Lung (tissue), 12 donors: ENCODE measurements around the gene FOXO6. TPM values are rescaled to one million over a fixed set of nuclear protein-coding genes. Genes with fewer than 3 reads are reported as not detected.

Source experiments
- ATAC-seq: fragments of 200-7000 bp; cut with Tn5 transposase; one replicate; pipeline ENCODE4 v1.9.1; 2020; ENCODE audit warnings: moderate number of reproducible peaks; ENCODE audit not compliant: insufficient read depth, low FRiP score
- DNase-seq, 3 donors: peaks; one replicate each; pipeline ENCODE4 v3.0.0-alpha.2; 2013 to 2017
- H3K27ac ChIP-seq, 2 donors: one replicate each; pipeline ENCODE4 v1.5.1; 2013; ENCODE audit warnings: mild to moderate bottlenecking in 2 of 2, moderate library complexity in 2 of 2, control low read depth in 1 of 2, inconsistent platforms in 1 of 2, low read depth in 1 of 2, low read length in 1 of 2
- H3K27me3 ChIP-seq, 3 donors: one replicate each; pipeline ENCODE4 v1.5.1; 2013; ENCODE audit warnings: low read length in 2 of 3; ENCODE audit not compliant: control insufficient read depth in 3 of 3, insufficient read depth in 3 of 3
- H3K36me3 ChIP-seq, 4 donors: one replicate each; pipeline ENCODE4 v1.5.1; 2013; ENCODE audit warnings: low read length in 4 of 4, mild to moderate bottlenecking in 1 of 4, moderate library complexity in 1 of 4; ENCODE audit not compliant: control insufficient read depth in 4 of 4, insufficient read depth in 4 of 4
- H3K4me1 ChIP-seq, 5 donors: one replicate each; pipeline ENCODE4 v1.5.1; 2013; ENCODE audit warnings: low read length in 5 of 5, mild to moderate bottlenecking in 2 of 5, moderate library complexity in 1 of 5; ENCODE audit not compliant: control insufficient read depth in 5 of 5, insufficient read depth in 5 of 5
- H3K4me3 ChIP-seq: one replicate; pipeline ENCODE4 v1.5.1; 2013; ENCODE audit warnings: mild to moderate bottlenecking, control low read depth, moderate library complexity
- H3K9ac ChIP-seq, 2 donors: one replicate each; pipeline ENCODE4 v1.5.1; 2013; ENCODE audit warnings: low read length in 2 of 2, control low read depth in 1 of 2; ENCODE audit not compliant: insufficient read depth in 1 of 2
- H3K9me3 ChIP-seq, 4 donors: one replicate each; pipeline ENCODE4 v1.5.1; 2013; ENCODE audit warnings: low read length in 3 of 4, mild to moderate bottlenecking in 1 of 4, moderate library complexity in 1 of 4; ENCODE audit not compliant: control insufficient read depth in 4 of 4, insufficient read depth in 3 of 4
- CTCF ChIP-seq: IDR thresholded peaks from 2 replicates; pipeline ENCODE4 v1.5.1; 2012; ENCODE audit warnings: mild to moderate bottlenecking; ENCODE audit errors: control extremely low read depth, extremely low read depth
- WGBS, 2 donors: extraction: QIAGEN DNeasy Blood & Tissue Kit; methylation state at CpG; one replicate each; pipeline ENCODE4 v1.1.7; 2013; 5-methylcytosine and 5-hydroxymethylcytosine counted together
- polyA plus RNA-seq, 2 donors: library from polyadenylated mRNA; stranded (reverse); fragments of 200-250 nt; gene quantifications; one replicate each; pipeline ENCODE4 v1.2.1, GENCODE V29; 2013
- total RNA-seq, 2 donors: library from RNA; depleted of rRNA in 1 of 2; stranded (reverse); fragments of >200 nt in 1 of 2; gene quantifications; one replicate each; pipeline ENCODE4 v1.2.1, GENCODE V29; 2014 to 2021
- donor health status: control.
- donor health status: control.
- donor health status: Bipolar disorder and iron deficiency.
- donor health status: healthy.
- donor health status: DM: yes; HTN: yes; CAD: no.

FOXO6 gene
- total and polyA plus RNA-seq, 4 donors, result 0.22 to 2.9 (median 0.86) TPM

GRCh38 chr1:41373373-41373772, 12.1 kb downstream of the FOXO6 start:
- Histone ChIP-seq H3K4me1 (peaks cover 2 to 12% (median 7%) of the 10 kb centered on the region in 5 donors), H3K9ac (no peak overlapping the region), H3K9me3 (no peaks in the 10 kb centered on the region), H3K36me3 (peaks cover 0 to 2% (median 0%) of the 10 kb centered on the region in 4 donors), H3K4me3 (no peak overlapping the region), H3K27me3 (no peaks in the 10 kb centered on the region), H3K27ac (no peak overlapping the region)
- DNase-seq (no peak), ATAC-seq (no peak)
- 89 to 92% methylated on average over 6 of the region's 6 CpGs for WGBS, 2 donors
- no peak for TF ChIP-seq CTCF

DNA sequence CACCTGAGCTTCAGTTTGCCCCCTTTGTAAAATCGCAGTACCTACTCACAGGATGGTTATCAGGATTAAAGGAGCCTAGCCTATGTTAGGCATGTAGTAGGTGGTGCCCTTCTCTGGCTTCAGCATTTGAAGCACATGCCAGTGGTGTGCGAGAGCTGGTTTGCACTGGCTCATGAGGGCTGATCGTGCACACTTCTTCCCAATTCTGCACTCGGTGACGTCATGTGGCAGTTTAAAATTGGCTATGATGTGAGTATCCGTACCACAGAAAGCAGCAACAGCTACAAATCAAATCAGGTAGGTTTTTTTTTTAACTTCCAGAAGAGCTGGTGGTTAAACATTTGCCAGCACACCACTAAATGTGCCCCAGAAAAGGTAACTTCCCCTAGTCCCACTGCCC, 13.5 kb downstream of the FOXO6 start:
- peaks cover 0 to 3% (median 0%) of the 10 kb centered on the region in 4 donors for H3K36me3 ChIP-seq
- 77 to 85% methylated on average over 6 of the region's 6 CpGs for WGBS, 2 donors

GRCh38 chr1:41377397-41377796, 16.2 kb downstream of the FOXO6 start:
- DNase-seq, result no peak
- peaks cover 0 to 20% (median 4%) of the 10 kb centered on the region in 5 donors for H3K4me1 ChIP-seq
- 83 to 88% methylated on average over 4 of the region's 4 CpGs for WGBS, 2 donors
- no peak for ATAC-seq
- no peak overlapping the region for H3K4me3 ChIP-seq
- H3K27ac ChIP-seq, result no peak overlapping the region
- H3K9ac ChIP-seq, result no peak overlapping the region
- peaks cover 0 to 4% (median 0%) of the 10 kb centered on the region in 4 donors for H3K36me3 ChIP-seq
- TF ChIP-seq CTCF, result no peak
- H3K27me3 ChIP-seq, result no peaks in the 10 kb centered on the region
- H3K9me3 ChIP-seq, result no peaks in the 10 kb centered on the region

More for the DNA sequence above, 13.5 kb downstream of the FOXO6 start:
- H3K27ac ChIP-seq, result no peak overlapping the region
- H3K4me1 ChIP-seq, result peaks cover 2 to 16% (median 7%) of the 10 kb centered on the region in 5 donors
- no peaks in the 10 kb centered on the region for H3K9me3 ChIP-seq
- TF ChIP-seq CTCF, result no peak
- no peaks in the 10 kb centered on the region for H3K27me3 ChIP-seq
- H3K4me3 ChIP-seq, result no peak overlapping the region
- H3K9ac ChIP-seq, result no peak overlapping the region
- DNase-seq (no peak), ATAC-seq (no peak)

GRCh38 chr1:41378222-41378621, 17.0 kb downstream of the FOXO6 start:
- no peak for DNase-seq
- no peak for TF ChIP-seq CTCF
- WGBS, 2 donors, result 91% methylated on average over 4 of the region's 4 CpGs
- Histone ChIP-seq H3K4me1 (peaks cover 0 to 18% (median 4%) of the 10 kb centered on the region in 5 donors), H3K9ac (no peak overlapping the region), H3K4me3 (no peak overlapping the region), H3K27ac (no peak overlapping the region), H3K9me3 (no peaks in the 10 kb centered on the region), H3K27me3 (peaks cover 0 to 4% (median 0%) of the 10 kb centered on the region in 3 donors), H3K36me3 (peaks cover 0 to 4% (median 0%) of the 10 kb centered on the region in 4 donors)
- no peak for ATAC-seq
